CD8-positive, alpha-beta memory T cell (primary cell): ENCODE data around the gene KIFC1. TPM values are rescaled to one million over a fixed set of nuclear protein-coding genes. Genes with fewer than 3 reads are reported as not detected.
"Not testable (repeated sequence)": the region's sequence is repeated elsewhere in the genome, so short reads cannot be mapped to it uniquely, and the experiment has no call there.

Source experiments
- CTCF ChIA-PET: fragments of 350-600 bp; sonication (Branson Sonifier 250); formaldehyde crosslinking; loops from one replicate; lab custom pipeline; 2021; ENCODE audit warnings: antibody characterized with exemption; lab: Charles Lee
- POLR2A ChIA-PET: fragments of 350-600 bp; sonication (Branson Sonifier 250); formaldehyde crosslinking; loops from one replicate; lab custom pipeline; 2021; ENCODE audit warnings: antibody characterized with exemption; lab: Charles Lee
- DNase-seq, 5 donors: peaks; one replicate each; pipeline versions ENCODE4 v3.0.0 to v3.0.0-alpha.2; 2020 to 2022; ENCODE audit warnings: mixed read lengths in 1 of 5
- H3K27ac ChIP-seq: one replicate; pipeline ENCODE4 v1.7.0; 2013; ENCODE audit warnings: low read depth, mild to moderate bottlenecking, low read length, moderate library complexity
- H3K27me3 ChIP-seq: 2 replicates; pipeline ENCODE4 v1.7.0; 2013; ENCODE audit warnings: low read length, mild to moderate bottlenecking; ENCODE audit not compliant: insufficient read depth, poor library complexity, severe bottlenecking
- H3K36me3 ChIP-seq: 2 replicates; pipeline ENCODE4 v1.7.0; 2013; ENCODE audit warnings: mild to moderate bottlenecking, low read length, moderate library complexity; ENCODE audit not compliant: insufficient read depth
- H3K4me1 ChIP-seq: 2 replicates; pipeline ENCODE4 v1.7.0; 2013; ENCODE audit warnings: mild to moderate bottlenecking, low read length, moderate library complexity; ENCODE audit not compliant: insufficient read depth
- H3K4me3 ChIP-seq: 2 replicates; pipeline ENCODE4 v1.7.0; 2013; ENCODE audit warnings: mild to moderate bottlenecking, low read length
- H3K9me3 ChIP-seq: 2 replicates; pipeline ENCODE4 v1.7.0; 2013; ENCODE audit warnings: mild to moderate bottlenecking, low read length
- H3K27ac Mint-ChIP-seq, 8 donors: one replicate each; pipeline ENCODE4 v1.8.0; 2020 to 2021; ENCODE audit warnings: mixed read lengths in 8 of 8, mild to moderate bottlenecking in 6 of 8, inconsistent platforms in 3 of 8, moderate library complexity in 3 of 8
- H3K27me3 Mint-ChIP-seq, 2 donors: one replicate each; pipeline ENCODE4 v1.8.0; 2020 to 2021; ENCODE audit warnings: mixed read lengths in 2 of 2, mild to moderate bottlenecking in 1 of 2, moderate library complexity in 1 of 2
- H3K36me3 Mint-ChIP-seq, 3 donors: one replicate each; pipeline ENCODE4 v1.8.0; 2020 to 2021; ENCODE audit warnings: mixed read lengths in 3 of 3, inconsistent platforms in 1 of 3, mild to moderate bottlenecking in 1 of 3
- H3K4me1 Mint-ChIP-seq, 3 donors: one replicate each; pipeline ENCODE4 v1.8.0; 2020 to 2021; ENCODE audit warnings: mixed read lengths in 3 of 3, inconsistent platforms in 1 of 3, mild to moderate bottlenecking in 1 of 3
- H3K4me3 Mint-ChIP-seq, 7 donors: one replicate each; pipeline ENCODE4 v1.8.0; 2020 to 2021; ENCODE audit warnings: mixed read lengths in 7 of 7, mild to moderate bottlenecking in 6 of 7, moderate library complexity in 4 of 7, inconsistent platforms in 2 of 7
- H3K9me3 Mint-ChIP-seq, 5 donors: one replicate each; pipeline ENCODE4 v1.8.0; 2020 to 2022; ENCODE audit warnings: mixed read lengths in 5 of 5, mild to moderate bottlenecking in 3 of 5, moderate library complexity in 2 of 5, inconsistent platforms in 1 of 5
- polyA plus RNA-seq: library from polyadenylated mRNA; unstranded; fragments of 300-500 nt; fragmentation: Illumina TruSeq; gene quantifications from one replicate; pipeline ENCODE4 v1.2.3, GENCODE V29; 2021
- total RNA-seq, 2 experiments: library from RNA; stranded (reverse); gene quantifications; one replicate each; pipeline ENCODE4 v1.2.3, GENCODE V29; 2021

Gene KIFC1
- total and polyA plus RNA-seq, 3 experiments from 2014 or later, result 0.39 to 52.7 (median 51.6) TPM

DNA sequence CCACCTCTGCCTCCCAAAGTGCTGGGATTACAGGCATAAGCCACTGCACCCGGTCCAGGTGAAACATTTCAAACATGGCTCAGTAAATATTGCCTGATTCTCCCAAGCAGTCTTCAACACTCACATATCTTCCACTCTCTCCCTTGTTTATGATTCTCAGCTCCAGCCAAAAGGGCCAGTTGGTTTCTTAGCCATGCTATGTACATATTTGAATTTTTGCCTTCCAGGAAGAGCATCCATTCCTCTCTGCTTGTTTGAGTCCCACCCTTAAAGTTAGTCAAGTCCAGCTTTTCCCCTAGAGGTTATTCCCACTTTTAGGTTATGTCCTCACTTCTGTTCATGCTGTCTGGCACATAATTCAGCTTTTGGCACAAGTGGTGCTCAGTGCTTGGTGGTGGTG lies 5.9 kb downstream of the KIFC1 start:
- POLR2A ChIA-PET, result no interaction called here
- CTCF ChIA-PET, result no interaction called here

DNA sequence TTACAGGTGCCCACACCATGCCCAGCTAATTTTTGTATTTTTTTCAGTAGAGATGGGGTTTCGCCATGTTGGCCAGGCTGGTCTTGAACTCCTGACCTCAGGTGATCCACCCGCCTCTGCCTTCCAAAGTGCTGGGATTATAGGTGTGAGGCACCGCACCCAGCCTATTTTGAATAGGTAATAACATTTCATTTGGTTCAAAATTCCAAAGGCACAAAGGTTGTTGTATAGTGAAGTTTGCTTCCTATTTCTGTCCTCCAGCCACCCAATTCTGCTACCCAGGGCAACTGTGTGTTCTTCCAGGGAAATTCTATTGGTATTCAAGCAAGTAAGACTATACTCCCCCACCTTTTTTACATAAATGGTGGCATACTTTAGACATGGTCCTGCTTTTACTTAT lies 7.0 kb downstream of the KIFC1 start:
- H3K4me3 Mint-ChIP-seq, H3K9me3 Mint-ChIP-seq, H3K27me3 Mint-ChIP-seq, H3K36me3 Mint-ChIP-seq, H3K4me1 ChIP-seq, H3K27me3 ChIP-seq, POLR2A ChIA-PET, H3K4me3 ChIP-seq, H3K9me3 ChIP-seq, H3K36me3 ChIP-seq, H3K27ac ChIP-seq, DNase-seq, CTCF ChIA-PET: not testable (repeated sequence)
- H3K27ac Mint-ChIP-seq, result peak overlapping the region in 1 of 8 donors; percentile 78
- peaks cover 2 to 19% (median 11%) of the 10 kb centered on the region in 3 donors for H3K4me1 Mint-ChIP-seq

More for the DNA sequence above, 5.9 kb downstream of the KIFC1 start:
- Histone ChIP-seq H3K9me3 (no peaks in the 10 kb centered on the region), H3K4me3 (no peak overlapping the region), H3K27ac (no peak overlapping the region), H3K4me1 (peaks cover 5% of the 10 kb centered on the region), H3K27me3 (no peaks in the 10 kb centered on the region), H3K36me3 (no peaks in the 10 kb centered on the region)
- Mint-ChIP-seq H3K4me1 (peaks cover 3 to 27% (median 15%) of the 10 kb centered on the region in 3 donors), H3K27ac (peak overlapping the region in 1 of 8 donors; percentile 77), H3K36me3 (peaks cover 0 to 2% (median 0%) of the 10 kb centered on the region in 3 donors), H3K27me3 (no peaks in the 10 kb centered on the region), H3K9me3 (no peaks in the 10 kb centered on the region), H3K4me3 (no peak overlapping the region)
- no peak for DNase-seq

DNA sequence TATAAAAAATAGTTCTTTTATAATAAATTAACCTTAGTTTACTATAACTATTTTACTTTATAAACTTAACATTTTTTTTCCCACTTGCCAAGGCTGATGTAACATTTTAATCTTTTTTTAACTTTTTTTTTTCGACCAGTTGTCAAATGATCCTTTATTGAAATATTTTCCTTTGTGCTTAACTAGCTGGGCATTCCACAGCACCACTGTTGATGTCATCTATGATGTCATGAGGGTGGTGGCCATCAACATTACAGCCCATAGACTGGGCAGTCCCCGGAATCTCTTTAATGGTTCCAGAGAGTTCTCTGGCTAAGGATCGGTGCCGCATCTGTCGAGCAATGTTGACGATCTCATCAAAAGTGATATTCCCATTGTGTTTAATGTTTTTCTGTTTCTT lies 8.3 kb downstream of the KIFC1 start:
- H3K36me3 ChIP-seq, H3K9me3 ChIP-seq, H3K4me1 ChIP-seq, H3K27ac Mint-ChIP-seq, H3K27me3 ChIP-seq, H3K36me3 Mint-ChIP-seq, H3K27ac ChIP-seq, DNase-seq, H3K27me3 Mint-ChIP-seq, H3K4me3 ChIP-seq, H3K4me3 Mint-ChIP-seq, CTCF ChIA-PET, H3K9me3 Mint-ChIP-seq, POLR2A ChIA-PET: not testable (repeated sequence)
- H3K4me1 Mint-ChIP-seq, result peaks cover 4 to 18% (median 10%) of the 10 kb centered on the region in 3 donors

DNA sequence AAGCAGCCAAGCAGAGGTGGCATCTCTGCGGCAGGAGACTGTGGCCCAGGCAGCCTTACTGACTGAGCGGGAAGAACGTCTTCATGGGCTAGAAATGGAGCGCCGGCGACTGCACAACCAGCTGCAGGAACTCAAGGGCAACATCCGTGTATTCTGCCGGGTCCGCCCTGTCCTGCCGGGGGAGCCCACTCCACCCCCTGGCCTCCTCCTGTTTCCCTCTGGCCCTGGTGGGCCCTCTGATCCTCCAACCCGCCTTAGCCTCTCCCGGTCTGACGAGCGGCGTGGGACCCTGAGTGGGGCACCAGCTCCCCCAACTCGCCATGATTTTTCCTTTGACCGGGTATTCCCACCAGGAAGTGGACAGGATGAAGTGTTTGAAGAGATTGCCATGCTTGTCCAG lies 13.3 kb downstream of the KIFC1 start:
- POLR2A ChIA-PET, result no interaction called here
- Mint-ChIP-seq H3K36me3 (peaks cover 0 to under 1% (median 0%) of the 10 kb centered on the region in 3 donors), H3K27ac (peak overlapping the region in 3 of 8 donors; percentile 61 to 100 (median 93)), H3K4me3 (peak overlapping the region in 2 of 7 donors; percentile 6 to 49), H3K27me3 (no peaks in the 10 kb centered on the region), H3K4me1 (peaks cover 17 to 23% (median 20%) of the 10 kb centered on the region in 3 donors), H3K9me3 (no peaks in the 10 kb centered on the region)
- H3K4me1 ChIP-seq, result peaks cover 12% of the 10 kb centered on the region
- DNase-seq, result peak in 1 of 5 donors; percentile 35
- no peaks in the 10 kb centered on the region for H3K9me3 ChIP-seq
- H3K27ac ChIP-seq, result no peak overlapping the region
- no peak overlapping the region for H3K4me3 ChIP-seq
- no peaks in the 10 kb centered on the region for H3K36me3 ChIP-seq
- H3K27me3 ChIP-seq, result no peaks in the 10 kb centered on the region
- CTCF ChIA-PET, result no interaction called here

DNA sequence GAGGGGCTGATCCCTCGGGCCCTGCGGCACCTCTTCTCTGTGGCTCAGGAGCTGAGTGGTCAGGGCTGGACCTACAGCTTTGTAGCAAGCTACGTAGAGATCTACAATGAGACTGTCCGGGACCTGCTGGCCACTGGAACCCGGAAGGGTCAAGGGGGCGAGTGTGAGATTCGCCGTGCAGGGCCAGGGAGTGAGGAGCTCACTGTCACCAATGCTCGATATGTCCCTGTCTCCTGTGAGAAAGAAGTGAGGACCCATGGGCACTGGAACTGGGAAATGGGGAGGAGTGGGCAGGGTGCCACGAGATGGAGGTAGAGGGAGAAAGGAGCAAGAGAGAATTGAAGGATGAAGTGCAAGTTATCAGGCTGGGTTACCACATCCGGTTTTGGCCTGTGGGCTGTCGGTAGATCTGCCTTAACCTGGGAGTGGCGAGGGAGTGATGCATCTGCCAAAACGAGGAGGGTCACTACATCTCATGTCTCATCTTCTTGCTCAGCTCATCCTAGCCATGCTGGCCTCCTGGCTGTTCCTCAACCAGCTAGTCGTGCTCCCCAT lies 13.8 kb downstream of the KIFC1 start:
- H3K4me1 ChIP-seq, result peaks cover 13% of the 10 kb centered on the region
- ChIA-PET CTCF (no interaction called here), POLR2A (no interaction called here)
- peak in 1 of 5 donors; percentile 48 for DNase-seq
- Mint-ChIP-seq H3K9me3 (no peaks in the 10 kb centered on the region), H3K36me3 (peaks cover 0 to 1% (median 0%) of the 10 kb centered on the region in 3 donors), H3K4me3 (peak overlapping the region in 5 of 7 donors; percentile 4 to 61 (median 29)), H3K27me3 (no peaks in the 10 kb centered on the region), H3K27ac (peak overlapping the region in 6 of 8 donors; percentile 68 to 100 (median 76)), H3K4me1 (peaks cover 20 to 26% (median 24%) of the 10 kb centered on the region in 3 donors)
- H3K9me3 ChIP-seq, result no peaks in the 10 kb centered on the region
- H3K27me3 ChIP-seq, result no peaks in the 10 kb centered on the region
- no peak overlapping the region for H3K27ac ChIP-seq
- H3K36me3 ChIP-seq, result no peaks in the 10 kb centered on the region
- no peak overlapping the region for H3K4me3 ChIP-seq

DNA sequence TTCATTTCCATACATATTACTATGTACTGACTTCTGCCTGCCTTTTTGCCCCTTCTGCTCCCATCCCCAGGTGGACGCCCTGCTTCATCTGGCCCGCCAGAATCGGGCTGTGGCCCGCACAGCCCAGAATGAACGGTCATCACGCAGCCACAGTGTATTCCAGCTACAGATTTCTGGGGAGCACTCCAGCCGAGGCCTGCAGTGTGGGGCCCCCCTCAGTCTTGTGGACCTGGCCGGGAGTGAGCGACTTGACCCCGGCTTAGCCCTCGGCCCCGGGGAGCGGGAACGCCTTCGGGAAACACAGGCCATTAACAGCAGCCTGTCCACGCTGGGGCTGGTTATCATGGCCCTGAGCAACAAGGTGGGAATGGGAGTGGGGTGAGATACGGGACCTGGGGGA lies 14.5 kb downstream of the KIFC1 start:
- no peaks in the 10 kb centered on the region for H3K9me3 Mint-ChIP-seq
- no peak overlapping the region for H3K4me3 Mint-ChIP-seq
- no peak overlapping the region for H3K4me3 ChIP-seq
- H3K27ac ChIP-seq, result no peak overlapping the region
- peaks cover 13% of the 10 kb centered on the region for H3K4me1 ChIP-seq
- no peaks in the 10 kb centered on the region for H3K9me3 ChIP-seq
- H3K36me3 Mint-ChIP-seq, result peaks cover 0 to 1% (median 0%) of the 10 kb centered on the region in 3 donors
- POLR2A ChIA-PET, result no interaction called here
- H3K27me3 ChIP-seq, result no peaks in the 10 kb centered on the region
- CTCF ChIA-PET, result interaction anchor here (1.8 kb wide), 1 partner anchor 129 kb away, joined by 4 read pairs; the partner anchor contains the start of gene B3GALT4
- H3K27me3 Mint-ChIP-seq, result no peaks in the 10 kb centered on the region
- H3K27ac Mint-ChIP-seq, result peak overlapping the region in 5 of 8 donors; percentile 13 to 100 (median 77)
- peaks cover 20 to 26% (median 24%) of the 10 kb centered on the region in 3 donors for H3K4me1 Mint-ChIP-seq
- DNase-seq, result peak in 1 of 5 donors; percentile 40
- H3K36me3 ChIP-seq, result no peaks in the 10 kb centered on the region

DNA sequence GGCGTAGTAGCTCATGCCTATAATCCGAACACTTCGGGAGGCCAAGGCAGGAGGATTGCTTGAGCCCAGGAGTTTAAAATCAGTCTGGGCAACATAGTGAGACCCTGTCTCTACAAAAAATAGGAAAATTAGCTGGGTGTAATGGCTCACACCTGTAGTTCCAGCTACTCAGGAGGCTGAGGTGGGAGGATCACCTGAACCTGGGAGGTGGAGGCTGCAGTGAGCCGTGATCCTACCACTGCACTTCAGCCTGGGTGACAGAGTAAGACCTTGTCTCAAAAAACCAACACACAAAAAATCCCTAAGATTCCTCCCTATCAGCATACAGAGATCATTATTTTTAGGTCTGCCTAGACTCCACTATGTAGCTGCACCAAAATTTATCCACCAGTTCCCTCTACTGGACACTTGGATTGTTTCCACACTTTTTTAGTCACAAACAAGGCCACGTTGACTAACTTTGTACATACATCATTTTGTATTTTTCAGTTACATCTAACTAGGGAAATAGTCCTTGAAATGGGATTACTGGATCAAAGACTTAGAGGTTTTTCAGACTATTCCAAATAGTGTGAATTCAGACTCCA lies 15.6 kb downstream of the KIFC1 start:
- Mint-ChIP-seq H3K27ac (peak overlapping the region in 6 of 8 donors; percentile 11 to 100 (median 36)), H3K4me3 (peak overlapping the region in 1 of 7 donors; percentile 65), H3K36me3 (peaks cover 0 to 8% (median 0%) of the 10 kb centered on the region in 3 donors), H3K9me3 (no peaks in the 10 kb centered on the region), H3K4me1 (peaks cover 27 to 34% (median 32%) of the 10 kb centered on the region in 3 donors), H3K27me3 (no peaks in the 10 kb centered on the region)
- CTCF ChIA-PET, result interaction anchor here (0.8 to 3.6 kb wide), 3 partner anchors 17 to 130 kb away, joined by 3 to 10 read pairs (median 4); partner anchors contain the start of gene B3GALT4
- H3K9me3 ChIP-seq, result no peaks in the 10 kb centered on the region
- H3K27ac ChIP-seq, result no peak overlapping the region
- peaks cover 2% of the 10 kb centered on the region for H3K36me3 ChIP-seq
- no peak for DNase-seq
- H3K27me3 ChIP-seq, result no peaks in the 10 kb centered on the region
- H3K4me1 ChIP-seq, result peaks cover 23% of the 10 kb centered on the region
- H3K4me3 ChIP-seq, result no peak overlapping the region
- POLR2A ChIA-PET, result no interaction called here
